HCT116 (cell line): Measurements from ENCODE around the gene DRGX. TPM values are rescaled to one million over a fixed set of nuclear protein-coding genes. Genes with fewer than 3 reads are reported as not detected.

Source experiments
- ATAC-seq: fragments of 200-7000 bp; cut with Tn5 transposase; 2 replicates; pipeline ENCODE4 v1.9.1; 2020; ENCODE audit warnings: mild to moderate bottlenecking, moderate library complexity
- BruUV-seq: library from RNA; stranded (reverse); fragments of 400-500 nt; replicated peaks from 2 replicates; lab custom pipeline; 2021; lab: Mats Ljungman, UMichigan
- CTCF ChIA-PET: fragments of 300-600 bp; sonication (Branson Sonifier 250); formaldehyde crosslinking; loops from one replicate; lab custom pipeline; 2021; ENCODE audit warnings: antibody characterized with exemption; lab: Charles Lee
- POLR2A ChIA-PET: fragments of 300-600, 350-600 bp; sonication (Branson Sonifier 250); formaldehyde crosslinking; loops from one replicate; lab custom pipeline; 2021; ENCODE audit warnings: antibody characterized with exemption; lab: Charles Lee
- RAD21 ChIA-PET, 2 experiments: fragments of 300-600 bp; sonication (Branson Sonifier 250); formaldehyde crosslinking; loops; one replicate each; lab custom pipeline; 2023; ENCODE audit warnings: low total read pairs in 2 of 2; ENCODE audit not compliant: uncharacterized antibody in 2 of 2, unreplicated experiment in 2 of 2, low non-redundant PET in 1 of 2; lab: Charles Lee
- DNase-seq: peaks from one replicate; pipeline ENCODE4 v3.0.0-alpha.2; 2010; ENCODE audit warnings: low read depth, low spot score
- H2AFZ ChIP-seq: fragments of 200-600 bp; shearing (Covaris generic), sonication (generic); 2 replicates; pipeline ENCODE4 v1.6.1; 2017; ENCODE audit warnings: low read depth, mixed run types, mixed read lengths, antibody characterized with exemption, low read length; ENCODE audit not compliant: poor library complexity, severe bottlenecking
- H3K27ac ChIP-seq: 2 replicates; pipeline ENCODE4 v1.5.1; 2012; ENCODE audit warnings: low read depth, low read length
- H3K27me3 ChIP-seq: fragments of 200-600 bp; sonication (generic); 2 replicates; pipeline ENCODE4 v1.6.1; 2016; ENCODE audit warnings: mixed run types, low read length, mixed read lengths; ENCODE audit not compliant: insufficient read depth
- H3K36me3 ChIP-seq, 2 experiments: fragments of 200-500 bp in 1 of 2; fragments of 200-600 bp in 1 of 2; sonication (Bioruptor generic) in 1 of 2; sonication (generic) in 1 of 2; 2 replicates each; pipeline versions ENCODE4 v1.5.1 to v1.6.1; 2014 to 2016; ENCODE audit warnings: low read length in 2 of 2, inconsistent platforms in 1 of 2, mixed read lengths in 1 of 2, mixed run types in 1 of 2; ENCODE audit not compliant: insufficient read depth in 2 of 2, control insufficient read depth in 1 of 2
- H3K4me1 ChIP-seq, 2 experiments: fragments of 200-600 bp in 1 of 2; sonication (generic) in 1 of 2; 2 replicates each; pipeline versions ENCODE4 v1.5.1 to v1.6.1; 2012 to 2017; ENCODE audit warnings: low read length in 2 of 2, inconsistent platforms in 1 of 2, mild to moderate bottlenecking in 1 of 2, mixed read lengths in 1 of 2, mixed run types in 1 of 2, moderate library complexity in 1 of 2; ENCODE audit not compliant: insufficient read depth in 2 of 2, control insufficient read depth in 1 of 2
- H3K4me2 ChIP-seq: fragments of 200-600 bp; sonication (generic); 2 replicates; pipeline ENCODE4 v1.6.1; 2017; ENCODE audit warnings: mixed run types, low read length, mixed read lengths
- H3K4me3 ChIP-seq, 2 experiments: fragments of 200-600 bp in 1 of 2; sonication (generic) in 1 of 2; replicated peaks in 1 of 2; 2 replicates each; pipeline ENCODE4 v1.5.1; 2011 to 2016; ENCODE audit warnings: low read length in 2 of 2, control low read depth in 1 of 2, low read depth in 1 of 2, mild to moderate bottlenecking in 1 of 2, mixed read lengths in 1 of 2, mixed run types in 1 of 2
- H3K79me2 ChIP-seq: fragments of 200-600 bp; sonication (generic); 2 replicates; pipeline ENCODE4 v1.6.1; 2017; ENCODE audit warnings: mild to moderate bottlenecking, mixed run types, low read length, moderate library complexity, mixed read lengths; ENCODE audit not compliant: insufficient read depth
- H3K9ac ChIP-seq: fragments of 200-600 bp; sonication (generic); 2 replicates; pipeline ENCODE4 v1.6.1; 2016; ENCODE audit warnings: low read length, mixed read lengths
- H3K9me2 ChIP-seq: fragments of 200-600 bp; sonication (generic), shearing (Covaris generic); 2 replicates; pipeline ENCODE4 v1.6.1; 2017; ENCODE audit warnings: mixed run types, mild to moderate bottlenecking, moderate library complexity; ENCODE audit not compliant: insufficient read depth
- H3K9me3 ChIP-seq, 2 experiments: fragments of 200-500 bp in 1 of 2; fragments of 200-600 bp in 1 of 2; sonication (Bioruptor generic) in 1 of 2; sonication (generic) in 1 of 2; 2 replicates each; pipeline ENCODE4 v1.6.1; 2014 to 2017; ENCODE audit warnings: low read length in 2 of 2, mixed read lengths in 2 of 2, inconsistent platforms in 1 of 2, low read depth in 1 of 2, mild to moderate bottlenecking in 1 of 2, mixed run types in 1 of 2, moderate library complexity in 1 of 2; ENCODE audit not compliant: control insufficient read depth in 1 of 2, insufficient read depth in 1 of 2
- H4K20me1 ChIP-seq: fragments of 200-600 bp; sonication (generic), shearing (Covaris generic); 2 replicates; pipeline ENCODE4 v1.6.1; 2017; ENCODE audit warnings: mixed run types, mild to moderate bottlenecking, moderate library complexity; ENCODE audit not compliant: insufficient read depth
- EZH2 ChIP-seq: fragments of 200-600 bp; sonication (generic); IDR thresholded peaks from 2 replicates; pipeline ENCODE4 v1.6.1; 2017; ENCODE audit warnings: antibody characterized with exemption, mixed run types
- SRF ChIP-seq: IDR thresholded peaks from 2 replicates; pipeline ENCODE4 v1.6.1; 2012; ENCODE audit warnings: low read depth
- TCF7L2 ChIP-seq: IDR thresholded peaks from 2 replicates; pipeline ENCODE4 v1.7.0; 2011; ENCODE audit warnings: borderline replicate concordance, inconsistent platforms; ENCODE audit not compliant: insufficient read depth, insufficient read length; ENCODE audit errors: extremely low read depth
- intact Hi-C: fragments of 100-400 bp; cut with micrococcal nuclease; formaldehyde crosslinking; loops from 2 replicates; pipeline ENCODE4 v1.10.0; 2022
- total RNA-seq: library from RNA; stranded (reverse); gene quantifications from one replicate; pipeline ENCODE4 v1.2.1, GENCODE V29; 2021; ENCODE audit not compliant: unreplicated experiment
- TF ChIP-seq, protein P1 (sequence below): IDR thresholded peaks from 2 replicates; pipeline ENCODE4 v1.6.1; 2011; ENCODE audit warnings: mild to moderate bottlenecking, low read length, moderate library complexity; ENCODE audit not compliant: insufficient replicate concordance; ENCODE audit errors: extremely low read depth
- TF ChIP-seq, protein P2 (sequence below): IDR thresholded peaks from 2 replicates; pipeline ENCODE4 v1.6.1; 2012

Gene DRGX
- total RNA-seq, 1 experiment from 2014 or later = not detected

DNA sequence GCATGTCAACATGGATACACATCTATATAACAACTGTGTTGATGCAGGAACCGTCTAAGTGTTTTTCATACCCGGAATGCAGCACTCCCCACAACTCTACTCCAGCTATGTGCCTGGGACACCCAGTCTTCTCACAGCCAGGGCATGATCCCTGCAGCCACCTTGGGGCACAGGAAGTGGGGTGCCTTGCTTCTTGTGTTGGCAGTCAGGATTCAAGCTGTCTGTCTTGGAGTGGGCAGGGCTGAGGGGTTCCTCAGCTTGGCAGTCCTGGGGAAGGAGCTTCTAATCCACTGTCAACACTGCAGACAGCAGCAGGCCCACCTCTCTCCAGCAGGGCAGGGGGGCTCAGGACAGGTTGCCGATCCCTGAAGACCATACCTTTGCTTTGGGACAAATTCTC is 41.3 kb downstream of the DRGX start (continued):
- TF ChIP-seq, protein P1, sequence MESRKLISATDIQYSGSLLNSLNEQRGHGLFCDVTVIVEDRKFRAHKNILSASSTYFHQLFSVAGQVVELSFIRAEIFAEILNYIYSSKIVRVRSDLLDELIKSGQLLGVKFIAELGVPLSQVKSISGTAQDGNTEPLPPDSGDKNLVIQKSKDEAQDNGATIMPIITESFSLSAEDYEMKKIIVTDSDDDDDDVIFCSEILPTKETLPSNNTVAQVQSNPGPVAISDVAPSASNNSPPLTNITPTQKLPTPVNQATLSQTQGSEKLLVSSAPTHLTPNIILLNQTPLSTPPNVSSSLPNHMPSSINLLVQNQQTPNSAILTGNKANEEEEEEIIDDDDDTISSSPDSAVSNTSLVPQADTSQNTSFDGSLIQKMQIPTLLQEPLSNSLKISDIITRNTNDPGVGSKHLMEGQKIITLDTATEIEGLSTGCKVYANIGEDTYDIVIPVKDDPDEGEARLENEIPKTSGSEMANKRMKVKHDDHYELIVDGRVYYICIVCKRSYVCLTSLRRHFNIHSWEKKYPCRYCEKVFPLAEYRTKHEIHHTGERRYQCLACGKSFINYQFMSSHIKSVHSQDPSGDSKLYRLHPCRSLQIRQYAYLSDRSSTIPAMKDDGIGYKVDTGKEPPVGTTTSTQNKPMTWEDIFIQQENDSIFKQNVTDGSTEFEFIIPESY = no peak
- TF ChIP-seq SRF = no peak
- TF ChIP-seq, all 23 proteins: peak for 0

DNA sequence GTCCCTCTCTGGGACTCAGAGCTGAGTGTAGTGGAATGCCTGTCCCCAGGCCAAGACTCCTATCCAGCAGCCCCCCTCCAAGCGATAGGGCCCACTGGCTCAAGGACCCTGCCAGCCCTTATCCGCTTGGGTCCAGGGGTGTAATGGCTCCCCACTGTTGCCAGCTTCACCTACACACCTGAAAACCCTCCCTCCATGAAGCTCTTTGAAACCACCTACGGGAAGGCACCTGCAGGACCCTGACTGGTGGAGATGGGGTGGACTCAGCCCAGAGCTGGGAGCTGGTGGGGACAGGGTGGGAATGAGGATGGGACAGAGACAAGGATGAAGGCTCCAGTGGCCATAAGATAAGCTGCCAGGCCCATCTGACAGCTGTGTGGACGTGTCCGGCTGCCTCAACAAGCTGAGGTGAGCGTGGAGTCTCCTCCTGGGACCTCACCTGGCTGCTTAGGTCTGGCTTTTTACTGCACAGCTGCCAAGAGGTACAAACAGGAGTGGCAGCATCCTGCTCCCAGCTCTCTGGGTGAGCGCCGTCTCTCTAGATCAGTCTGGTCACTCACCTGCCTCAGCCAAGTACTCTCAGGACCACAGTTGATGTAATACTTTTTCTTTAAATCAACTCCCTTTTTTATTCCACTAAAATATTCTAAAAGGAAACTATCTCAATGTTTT is 41.9 kb downstream of the DRGX start:
- no peak for TF ChIP-seq EZH2
- TF ChIP-seq, protein P2, sequence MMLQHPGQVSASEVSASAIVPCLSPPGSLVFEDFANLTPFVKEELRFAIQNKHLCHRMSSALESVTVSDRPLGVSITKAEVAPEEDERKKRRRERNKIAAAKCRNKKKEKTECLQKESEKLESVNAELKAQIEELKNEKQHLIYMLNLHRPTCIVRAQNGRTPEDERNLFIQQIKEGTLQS = no peak
- no peak for TF ChIP-seq TCF7L2
- TF ChIP-seq SRF = no peak
- Histone ChIP-seq H3K4me2 (no peak overlapping the region), H2AFZ (no peak overlapping the region), H3K36me3 (no peaks in the 10 kb centered on the region), H3K27ac (no peak overlapping the region), H3K9ac (no peak overlapping the region), H4K20me1 (no peaks in the 10 kb centered on the region), H3K4me3 (no peak overlapping the region), H3K4me1 (no peaks in the 10 kb centered on the region), H3K79me2 (no peaks in the 10 kb centered on the region), H3K9me3 (no peaks in the 10 kb centered on the region; a peak in 1 of 4 replicates), H3K9me2 (no peaks in the 10 kb centered on the region), H3K27me3 (no peaks in the 10 kb centered on the region; the same call in 1 of the 2 replicates)
- intact Hi-C loops = no loop called here
- no TSS peak for BruUV-seq
- RAD21 ChIA-PET = no interaction called here
- DNase-seq = no peak
- CTCF ChIA-PET = no interaction called here
- no peak for ATAC-seq
- POLR2A ChIA-PET = no interaction called here
